ENCODE results near the gene C3orf20.

C3orf20 gene

DNA sequence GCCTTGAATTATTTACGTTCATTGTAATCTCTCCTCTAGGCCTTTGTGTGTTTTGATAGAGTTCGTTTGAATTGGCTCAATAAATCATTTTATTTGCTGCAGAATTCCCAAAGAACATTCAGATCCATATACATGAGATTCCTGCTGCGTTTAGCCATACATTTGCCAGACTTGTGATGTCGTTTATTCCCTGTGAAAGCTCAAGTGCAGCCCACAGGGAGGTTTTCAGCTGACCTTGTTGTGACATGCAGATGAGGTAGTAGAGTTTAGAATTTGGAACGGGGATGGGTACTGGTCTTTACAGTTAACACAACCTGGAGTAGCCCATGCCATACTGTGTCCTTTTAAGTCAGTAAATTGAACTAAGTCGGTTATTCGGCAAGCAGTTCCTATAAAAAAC lies at the start of gene C3orf20:
Gene C3orf20, plus strand, starts transcription at position 301 of the 400 bp plus-strand sequence. CDS start 7,573 bp downstream, outside the sequence.
- no peak for DNase-seq

GRCh38 chr3:14625443-14625842 lies 49.5 kb upstream of the C3orf20 start:
- no peak for DNase-seq

DNA sequence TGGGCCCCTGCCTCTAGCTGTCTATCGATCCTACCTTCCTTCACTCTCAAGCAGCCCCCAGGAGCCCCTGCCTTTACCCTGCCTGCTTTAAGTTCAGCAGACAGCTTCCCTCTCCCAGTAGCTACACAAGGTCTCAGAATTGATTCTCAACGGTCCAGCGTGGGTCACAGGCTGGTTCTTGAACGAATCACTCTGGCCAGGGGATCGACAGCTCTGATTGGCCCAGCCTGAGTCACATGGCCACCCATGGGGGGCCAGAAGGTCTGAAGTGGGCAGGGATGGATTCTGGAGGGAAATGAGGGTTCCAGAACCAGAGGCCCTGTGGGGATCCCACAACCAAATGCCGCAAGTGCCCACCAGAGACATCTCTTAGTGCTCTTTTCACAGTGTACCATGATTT lies 47.1 kb upstream of the C3orf20 start:
- no peak for DNase-seq

- DNase-seq: no peak
Measured at GRCh38 chr3:14628406-14628805, 46.5 kb upstream of the C3orf20 start.

- peak in 1 of 2 experiments; percentile 37 for DNase-seq
Measured at GRCh38 chr3:14630404-14631100, 44.4 kb upstream of the C3orf20 start.

DNA sequence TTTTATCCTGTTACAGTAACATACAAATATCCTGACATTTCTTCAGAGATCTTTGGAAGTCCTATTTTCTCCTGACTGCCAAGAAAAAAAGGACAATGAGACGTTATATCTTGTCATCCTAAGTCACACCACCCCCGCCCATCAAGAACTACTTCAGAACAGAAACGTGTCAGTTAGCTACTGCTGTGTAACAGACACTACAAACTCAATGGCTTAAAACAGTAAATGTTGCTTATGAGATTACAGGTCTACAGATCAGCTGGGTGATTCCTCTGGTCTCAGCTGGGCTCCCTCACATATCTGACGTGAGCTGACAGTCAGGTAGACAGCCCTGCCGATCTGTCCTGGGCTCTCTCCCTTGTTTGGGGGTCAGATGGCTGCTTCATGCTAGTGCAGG lies 43.8 kb upstream of the C3orf20 start:
- DNase-seq: no peak

DNA sequence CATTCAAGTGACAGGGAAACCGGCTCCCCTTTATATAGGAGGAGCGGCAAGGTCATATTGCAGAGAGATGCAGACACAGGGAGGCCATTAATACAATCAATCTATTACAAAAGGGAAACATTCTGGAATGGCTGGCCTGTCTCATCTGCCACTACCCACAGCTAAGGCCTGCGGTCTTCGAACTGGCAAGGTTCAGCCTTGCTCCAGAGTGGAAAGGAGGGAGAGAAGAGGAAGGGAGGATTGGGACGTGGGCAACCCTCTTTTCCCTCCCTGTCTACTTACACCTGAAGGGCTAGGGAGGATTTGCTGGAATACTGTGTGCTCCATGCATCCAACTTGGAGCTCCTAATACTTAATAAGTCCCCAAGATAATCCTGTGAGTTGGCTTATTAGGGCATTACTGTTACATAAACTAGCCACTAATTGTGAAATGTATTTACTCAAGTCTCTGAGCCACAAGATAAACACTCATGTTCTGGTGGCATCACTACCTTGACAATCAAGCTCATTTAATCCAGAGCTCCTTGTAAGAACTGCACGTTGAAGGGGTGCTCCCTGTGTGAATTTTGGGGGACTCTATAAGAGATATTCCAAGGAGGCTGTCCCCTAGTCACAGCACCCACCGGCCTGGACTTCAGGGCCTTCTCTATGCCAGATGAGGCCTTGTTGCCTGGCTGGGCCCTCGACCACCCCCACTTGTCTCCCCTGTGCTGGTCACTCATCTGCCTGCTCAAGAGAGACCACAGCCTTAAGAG lies 43.1 kb upstream of the C3orf20 start:
- DNase-seq: no peak

- no peak for DNase-seq
Measured at GRCh38 chr3:14632442-14632930, 42.5 kb upstream of the C3orf20 start.

DNA sequence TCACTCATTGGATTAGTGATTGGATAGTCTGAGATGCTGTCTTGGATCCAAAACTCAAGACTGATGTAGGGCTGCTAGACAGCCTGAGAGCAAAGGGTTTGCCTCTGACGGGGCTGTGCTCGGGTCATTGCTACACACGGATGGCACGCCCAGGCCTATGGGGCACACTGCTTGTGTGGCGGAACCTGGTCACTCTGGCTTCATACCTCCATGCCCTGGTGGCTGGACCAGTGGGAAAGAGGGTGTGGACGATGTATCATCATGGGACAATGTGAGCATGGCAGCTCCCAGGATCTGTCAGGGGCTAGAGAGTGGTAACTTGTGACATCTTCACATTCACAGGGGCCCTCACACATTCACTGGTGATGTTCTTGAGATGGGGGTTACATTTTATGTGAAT lies 41.5 kb upstream of the C3orf20 start:
- no peak for DNase-seq

DNA sequence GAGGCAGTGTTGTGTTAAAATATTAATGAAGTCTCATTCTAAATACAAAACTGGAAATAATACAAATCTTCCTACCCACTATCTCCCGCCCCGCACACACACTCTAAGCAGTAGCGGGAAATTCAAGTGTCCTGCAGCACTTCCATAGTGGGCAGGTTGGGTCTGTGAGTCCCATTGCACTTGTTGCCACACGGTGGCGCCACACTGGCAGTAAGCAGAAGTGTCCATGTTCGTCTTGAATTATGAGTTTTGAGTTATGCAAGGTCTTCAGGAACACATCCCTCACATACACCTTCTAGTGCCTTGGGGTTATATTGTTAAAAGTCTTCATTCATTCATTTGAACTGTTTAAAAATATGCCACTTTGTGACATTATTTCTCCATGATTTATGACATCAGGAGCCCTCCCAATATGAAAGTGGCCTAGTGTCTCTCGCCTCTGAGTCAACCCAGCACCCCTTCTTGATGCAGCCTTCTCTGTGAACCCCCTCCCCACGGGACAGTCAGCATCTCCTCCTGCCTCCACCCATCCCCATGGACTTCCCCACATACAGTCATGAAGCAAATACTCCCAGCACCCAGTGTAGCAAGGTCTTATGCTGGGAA lies 41.0 kb upstream of the C3orf20 start:
- peak in 1 of 2 experiments; percentile 44 for DNase-seq

- DNase-seq: peak; percentile 74 to 97
Measured at GRCh38 chr3:14634763-14635400, 40.1 kb upstream of the C3orf20 start.

- no peak for DNase-seq
Measured at GRCh38 chr3:14636496-14637087, 38.3 kb upstream of the C3orf20 start.

DNA sequence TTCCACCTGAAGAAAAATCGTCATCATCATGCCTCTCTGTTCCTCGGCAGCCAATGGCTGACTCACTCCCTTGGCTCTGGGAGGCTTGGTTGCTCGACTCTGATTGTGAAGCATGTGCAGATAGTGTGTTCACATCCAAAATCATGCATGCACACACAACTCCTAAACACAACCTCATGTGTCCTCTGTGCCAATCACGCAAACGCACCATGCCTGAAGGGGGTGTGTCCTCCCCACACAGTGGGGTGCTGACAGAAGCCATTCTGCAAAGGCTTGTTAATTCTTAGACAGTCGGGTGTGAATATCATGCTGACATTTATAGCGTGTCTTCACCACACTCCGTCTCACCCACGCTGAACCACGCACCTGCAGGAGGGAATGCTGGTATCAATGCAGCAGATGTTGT lies 34.8 kb upstream of the C3orf20 start:
- no peak for DNase-seq

- DNase-seq: no peak
Measured at GRCh38 chr3:14640734-14641133, 34.2 kb upstream of the C3orf20 start.

DNA sequence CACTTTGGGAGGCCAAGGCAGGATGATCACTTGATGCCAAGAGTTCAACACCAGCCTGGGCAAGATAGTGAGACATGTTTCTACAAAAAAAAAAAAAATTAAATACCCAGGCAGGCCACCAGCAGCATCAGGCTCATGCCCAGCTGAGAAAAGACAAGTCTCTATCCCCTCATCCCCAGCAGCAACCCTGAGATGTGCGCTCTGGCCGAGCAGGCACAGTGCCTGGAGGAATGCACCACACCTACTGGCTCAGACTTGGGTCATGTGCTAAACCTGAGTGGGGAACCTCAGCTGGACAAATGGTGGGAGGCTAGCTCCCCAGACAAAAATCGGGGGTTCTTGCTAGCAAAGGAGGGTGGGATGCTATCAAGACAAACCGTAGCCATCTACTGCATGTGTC lies 33.6 kb upstream of the C3orf20 start:
- DNase-seq: no peak

DNA sequence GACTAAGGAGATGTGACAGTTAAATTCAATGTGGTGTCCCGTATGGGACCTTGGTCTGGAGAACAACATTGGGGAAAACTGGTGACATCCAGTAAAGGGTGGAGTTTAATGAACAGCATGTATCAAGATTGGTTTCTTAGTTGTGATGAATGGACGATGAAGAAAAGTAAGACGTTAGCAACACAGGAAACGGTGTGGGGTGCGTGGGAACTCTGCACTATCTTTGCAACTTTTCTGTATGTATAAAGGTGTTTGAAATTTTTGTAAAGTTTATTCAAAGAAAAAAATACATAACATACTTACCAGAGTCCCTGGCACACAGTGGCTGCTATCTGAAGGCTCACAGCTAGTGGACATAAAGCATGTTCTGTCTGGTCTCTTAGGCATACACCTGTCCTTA lies 29.5 kb upstream of the C3orf20 start:
- DNase-seq: no peak

GRCh38 chr3:14646131-14646573 lies 28.8 kb upstream of the C3orf20 start:
- DNase-seq: no peak

- no peak for DNase-seq
Measured at GRCh38 chr3:14646589-14647413, 28.1 kb upstream of the C3orf20 start.

GRCh38 chr3:14647976-14648955 lies 26.7 kb upstream of the C3orf20 start:
- DNase-seq: peak in 1 of 2 experiments; percentile 17

- DNase-seq: no peak
Measured at GRCh38 chr3:14649466-14649865, 25.5 kb upstream of the C3orf20 start.

DNA sequence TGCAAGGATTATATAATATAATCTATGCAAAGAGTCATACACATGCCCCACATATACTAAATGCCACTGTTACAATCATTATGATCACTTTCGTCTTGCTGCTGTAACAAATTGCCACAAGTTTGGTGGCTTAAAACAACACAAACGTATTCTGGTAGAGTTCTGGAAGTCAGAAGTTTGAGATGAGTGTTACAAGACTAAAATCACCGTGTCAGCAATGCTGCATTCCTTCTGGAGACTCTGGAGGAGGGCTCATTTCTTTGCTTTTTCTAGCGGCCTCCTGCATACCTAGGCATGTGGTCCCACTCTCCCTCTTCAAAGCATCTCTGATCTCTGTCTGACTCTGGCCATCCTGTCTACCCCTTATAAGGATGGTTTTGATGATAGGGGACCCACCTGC lies 24.7 kb upstream of the C3orf20 start:
- DNase-seq: no peak

Data from NCI-H2081 (cell line).